Right forelimb (tissue), 1 donor: ENCODE data around the gene FAM120B.

Experiments
- DNase-seq: peaks from one replicate; pipeline ENCODE4 v3.0.0-alpha.2; 2018

Gene FAM120B

DNA sequence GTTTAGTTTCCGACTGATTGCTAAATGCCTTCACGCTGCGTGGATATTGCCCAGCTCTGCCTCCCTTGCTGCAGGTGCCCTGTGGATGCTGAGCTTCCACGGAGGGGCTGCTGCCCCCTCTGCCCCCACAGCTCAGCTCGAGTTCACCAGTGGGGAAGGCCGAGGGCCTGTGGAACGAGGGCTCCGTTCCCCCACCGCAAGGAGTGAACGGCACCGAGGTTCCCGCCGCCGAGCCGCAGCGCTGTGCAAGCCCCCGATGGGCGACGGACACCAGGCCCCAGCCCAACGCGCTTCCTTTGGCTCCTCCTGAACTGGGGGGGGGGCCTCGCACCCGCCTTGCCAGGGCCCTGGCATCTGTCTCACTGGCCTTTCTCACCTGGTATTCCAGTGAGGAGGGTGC lies 33.4 kb upstream of the FAM120B start:
- no peak for DNase-seq

DNA sequence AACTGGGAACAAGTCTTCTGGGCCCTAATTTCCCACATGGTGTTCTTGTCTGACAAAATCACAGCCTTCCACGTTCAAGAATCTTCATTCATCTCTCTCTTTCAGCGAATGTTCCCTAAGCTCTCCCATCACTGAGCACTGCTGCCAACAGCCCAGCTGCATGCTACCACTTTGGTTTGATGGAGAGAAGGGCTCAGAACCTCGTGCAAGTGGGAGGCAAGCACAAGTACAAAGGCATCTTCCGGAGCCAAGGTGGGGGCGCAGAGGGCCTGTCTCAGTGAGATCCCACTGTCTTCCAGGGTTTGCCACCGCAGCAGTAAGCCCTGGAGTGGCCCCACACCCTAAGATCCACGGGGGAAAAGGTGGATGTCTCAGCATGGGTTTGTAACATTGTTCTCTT lies 32.9 kb upstream of the FAM120B start:
- DNase-seq: no peak

DNA sequence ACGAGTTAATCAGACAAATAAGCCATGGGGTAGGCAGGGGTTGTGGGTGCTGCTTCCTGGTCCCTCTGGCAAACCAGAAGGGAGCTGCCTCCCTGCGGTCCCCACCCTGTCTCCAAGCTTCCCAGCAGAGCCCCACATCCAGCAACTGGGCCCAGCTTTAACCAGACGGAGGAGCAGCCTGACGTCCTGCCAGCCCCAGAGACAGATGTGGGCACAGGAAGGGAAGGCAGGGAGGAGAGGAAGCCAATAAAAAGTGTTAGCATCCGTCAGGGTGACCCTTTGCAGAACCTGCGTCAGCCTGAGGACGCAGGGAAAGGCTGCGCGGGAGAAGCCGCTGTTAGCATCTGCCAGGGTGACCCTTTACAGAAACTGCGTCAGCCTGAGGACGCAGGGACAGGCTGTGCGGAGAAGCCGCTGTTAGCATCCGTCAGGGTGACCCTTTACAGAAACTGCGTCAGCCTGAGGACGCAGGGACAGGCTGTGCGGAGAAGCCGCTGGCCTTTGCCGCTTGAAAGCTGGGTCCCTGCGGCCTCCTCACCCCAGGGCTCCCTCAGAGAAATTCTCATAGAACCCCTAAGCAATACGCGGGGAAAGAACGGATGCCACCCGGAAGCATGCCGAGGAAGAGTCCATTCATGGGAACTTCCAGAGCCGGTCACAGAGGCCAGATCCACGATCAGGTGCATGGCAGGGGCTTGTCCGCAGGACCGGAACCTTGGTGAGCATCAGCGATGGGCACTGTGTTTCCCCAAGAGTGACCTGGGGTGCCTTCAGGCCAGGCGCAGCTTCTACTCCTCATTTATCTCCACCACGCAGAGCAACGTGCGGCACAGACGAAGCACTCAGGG lies 31.6 kb upstream of the FAM120B start:
- no peak for DNase-seq

DNA sequence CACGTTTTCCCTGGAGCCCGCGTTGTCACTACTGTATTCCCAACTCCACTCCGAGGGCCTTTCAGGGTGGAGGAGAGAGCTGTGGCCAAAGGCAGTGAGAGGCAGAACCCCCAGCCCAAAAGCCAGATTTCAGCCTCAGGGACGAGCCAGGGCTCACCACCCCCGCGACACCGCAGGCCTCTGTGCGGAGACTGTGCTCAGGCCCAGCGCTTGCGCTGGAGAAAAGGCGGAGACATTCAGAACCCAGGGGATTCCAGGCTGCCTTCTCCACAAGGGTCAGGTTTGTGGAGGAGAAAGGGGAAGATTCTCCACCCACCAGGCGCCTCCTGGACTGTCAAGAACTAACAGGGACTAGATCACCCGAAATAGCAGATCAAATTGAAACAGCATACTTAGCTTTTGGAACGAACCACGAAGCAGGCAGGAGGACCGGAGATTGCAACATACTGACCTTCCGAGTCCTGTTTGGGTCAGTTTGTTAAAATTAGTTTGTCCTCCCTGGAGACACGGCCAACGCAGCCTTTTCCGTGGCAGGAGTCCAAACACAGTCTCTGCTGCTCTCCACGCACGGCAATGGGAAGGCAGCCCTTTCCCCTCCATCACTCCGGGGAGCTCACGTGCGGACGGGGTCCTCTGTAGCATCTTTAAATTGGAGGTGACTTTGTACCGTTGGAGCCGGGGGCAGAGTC lies 30.0 kb upstream of the FAM120B start:
- no peak for DNase-seq

DNA sequence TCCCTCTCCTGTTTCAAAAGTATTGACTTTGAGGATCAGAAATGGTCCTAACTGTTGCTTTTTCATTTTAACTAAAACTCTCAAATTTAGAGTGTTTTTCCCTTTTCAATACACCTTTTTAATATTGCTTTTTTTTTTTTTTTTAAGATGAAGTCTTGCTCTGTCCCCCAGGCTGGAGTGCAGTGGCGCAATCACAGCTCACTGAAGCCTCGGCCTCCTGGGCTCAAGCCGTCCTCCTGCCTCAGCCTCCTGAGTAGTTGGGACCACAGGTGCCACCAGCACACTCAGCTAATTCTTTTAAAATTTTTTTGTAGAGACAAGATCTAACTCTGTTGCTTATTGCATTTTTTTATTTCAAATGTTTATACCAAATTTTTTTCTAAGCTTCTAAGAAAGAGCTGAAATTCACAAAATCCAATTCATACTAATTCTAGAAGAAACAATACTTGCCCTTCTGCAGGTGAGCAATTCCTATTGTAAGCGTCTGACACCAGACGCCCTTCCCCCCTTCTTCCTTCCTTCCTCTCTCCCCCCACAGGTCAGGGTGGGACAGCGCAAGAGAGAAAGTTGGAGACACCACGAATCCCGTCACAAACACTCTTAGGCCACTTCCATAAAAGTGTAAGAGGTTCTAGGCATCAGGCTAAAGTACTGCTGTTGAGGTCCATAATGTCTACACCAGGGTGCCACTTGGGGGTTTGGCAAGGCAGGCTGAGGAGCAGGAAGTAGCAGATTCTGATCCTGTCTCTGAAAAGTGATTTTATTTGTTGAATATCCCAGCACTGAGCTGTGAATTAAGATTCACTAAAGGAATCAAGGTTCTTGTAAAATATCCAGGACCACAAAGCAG lies 28.4 kb upstream of the FAM120B start:
- DNase-seq: no peak

DNA sequence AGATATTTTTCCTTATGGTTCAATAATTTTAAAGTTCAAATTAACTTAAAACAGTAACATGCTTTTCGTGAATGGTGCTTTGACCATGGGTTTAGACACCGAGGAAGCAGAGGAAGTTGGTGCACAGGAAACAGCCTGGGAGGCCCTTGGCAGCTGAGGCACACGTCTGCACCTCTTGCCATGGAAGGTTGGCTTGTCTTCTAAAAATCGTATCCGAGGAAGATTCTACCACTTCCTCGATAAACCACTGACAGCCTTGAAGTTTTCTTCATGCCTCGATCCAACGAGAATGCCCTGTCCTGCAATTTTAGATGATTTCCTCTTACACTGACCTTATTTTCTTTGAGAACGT lies 27.8 kb upstream of the FAM120B start:
- DNase-seq: no peak

DNA sequence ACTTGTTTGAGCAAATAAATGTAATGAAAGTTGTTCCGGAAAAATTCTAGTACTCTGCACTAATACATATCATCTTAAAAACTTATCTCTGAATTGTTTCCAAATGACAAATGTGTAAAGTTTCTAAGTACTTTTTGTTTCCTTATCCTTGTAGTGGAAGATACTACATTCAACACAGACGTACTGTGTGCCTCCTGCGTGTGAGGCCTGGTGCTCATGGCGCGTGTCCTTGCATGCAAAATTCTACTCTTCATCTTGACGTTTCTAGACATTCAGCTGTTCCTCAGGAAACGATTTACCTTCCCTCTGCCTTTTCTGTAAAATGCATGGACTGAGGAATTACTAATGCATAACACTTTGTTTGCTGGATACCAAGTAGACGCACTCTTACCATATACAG lies 27.1 kb upstream of the FAM120B start:
- no peak for DNase-seq

DNA sequence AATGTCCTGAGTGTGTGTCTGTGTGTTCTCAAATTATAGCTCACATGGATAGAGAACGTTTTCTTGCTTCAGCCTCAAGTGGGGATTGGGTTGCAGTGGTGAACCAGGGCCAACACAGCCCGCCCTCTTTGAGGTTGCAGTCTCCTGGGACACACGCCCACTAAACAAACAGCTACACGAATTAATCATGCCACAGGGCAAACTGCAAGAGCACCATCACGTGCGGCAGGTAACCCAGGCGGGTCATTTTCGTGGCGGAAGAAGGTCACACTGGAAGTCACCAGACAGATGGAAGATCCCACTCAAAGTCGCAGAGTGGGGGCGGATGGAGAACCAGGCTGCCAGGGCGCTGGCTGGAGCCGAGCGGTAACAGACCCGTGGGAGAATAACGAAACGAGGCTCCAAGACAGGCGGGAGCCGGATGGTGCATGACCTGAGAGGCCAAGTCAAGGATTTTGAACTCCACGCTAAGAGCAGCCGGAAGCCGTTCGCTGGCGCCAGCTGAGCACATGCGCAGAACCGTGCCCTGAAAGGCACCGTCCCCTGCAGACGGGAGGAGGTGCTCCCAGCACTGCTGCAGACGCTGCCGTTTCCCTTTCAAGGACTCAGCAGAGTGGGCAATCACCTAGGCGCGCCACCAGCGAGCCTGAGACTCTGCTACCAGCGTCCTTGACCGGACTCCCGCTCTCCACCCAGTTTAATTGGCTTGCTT lies 26.4 kb upstream of the FAM120B start:
- DNase-seq: peak; percentile 63

DNA sequence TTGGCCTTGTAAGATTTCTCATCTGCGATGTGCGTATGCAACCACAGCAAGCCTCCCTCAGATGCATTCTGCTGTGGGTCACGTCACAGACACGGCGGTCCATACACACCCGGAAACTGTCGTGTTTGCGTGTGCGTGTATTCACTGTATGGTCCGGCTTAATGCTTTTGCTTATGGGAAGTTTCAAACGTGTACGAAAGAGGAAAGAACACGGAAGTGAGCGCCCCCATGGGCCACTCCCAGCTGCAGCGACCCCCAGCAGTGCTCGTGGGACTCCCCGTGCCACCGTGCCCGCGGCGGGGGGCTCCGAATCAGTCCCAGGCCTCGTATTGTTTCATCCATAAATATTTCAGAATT lies 25.9 kb upstream of the FAM120B start:
- DNase-seq: no peak

DNA sequence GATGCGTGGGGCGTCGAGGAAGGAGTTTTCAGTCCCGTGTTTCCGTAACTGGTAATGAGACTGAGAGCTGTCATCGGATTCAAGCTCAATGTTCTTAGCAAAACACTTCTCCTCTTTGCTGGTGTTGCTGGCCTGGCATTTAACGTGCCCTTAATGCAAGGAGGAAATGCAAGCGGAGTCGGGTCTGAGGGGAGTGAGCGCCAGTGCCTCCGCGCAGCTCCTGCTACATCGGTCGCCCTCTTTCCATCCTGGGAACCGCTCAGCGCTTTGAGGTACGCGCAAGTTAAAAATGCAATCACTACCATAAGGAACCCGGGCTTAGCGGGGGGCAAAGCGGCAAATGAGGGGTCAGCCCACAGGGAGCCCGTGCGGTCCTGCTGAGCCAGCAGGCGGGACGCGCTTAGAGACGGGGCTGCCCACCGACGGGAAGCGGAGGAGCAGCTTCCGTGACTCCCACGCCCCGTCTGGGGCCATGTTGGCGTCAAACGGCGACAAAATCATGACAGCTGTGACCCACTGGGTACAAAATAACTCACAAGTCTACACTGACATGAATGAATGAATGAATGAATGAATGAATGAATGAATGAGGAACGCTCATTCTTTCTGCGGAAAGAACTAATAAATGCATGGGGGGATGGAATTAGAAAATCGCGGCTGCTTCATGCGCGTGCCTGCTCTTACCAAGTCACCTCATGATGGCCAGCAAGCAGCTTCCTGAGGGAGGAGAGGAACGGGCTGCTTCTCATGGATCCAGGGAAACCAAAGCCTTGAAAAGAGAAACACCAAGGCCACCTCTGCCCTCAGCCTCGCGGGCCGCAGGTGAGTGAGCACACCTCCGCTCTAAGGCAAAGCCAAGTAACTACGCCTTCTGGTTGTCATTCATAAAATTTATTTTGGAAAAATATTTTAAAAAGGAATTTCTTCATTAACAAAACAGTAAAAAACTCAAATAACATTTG lies 24.9 kb upstream of the FAM120B start:
- DNase-seq: no peak

DNA sequence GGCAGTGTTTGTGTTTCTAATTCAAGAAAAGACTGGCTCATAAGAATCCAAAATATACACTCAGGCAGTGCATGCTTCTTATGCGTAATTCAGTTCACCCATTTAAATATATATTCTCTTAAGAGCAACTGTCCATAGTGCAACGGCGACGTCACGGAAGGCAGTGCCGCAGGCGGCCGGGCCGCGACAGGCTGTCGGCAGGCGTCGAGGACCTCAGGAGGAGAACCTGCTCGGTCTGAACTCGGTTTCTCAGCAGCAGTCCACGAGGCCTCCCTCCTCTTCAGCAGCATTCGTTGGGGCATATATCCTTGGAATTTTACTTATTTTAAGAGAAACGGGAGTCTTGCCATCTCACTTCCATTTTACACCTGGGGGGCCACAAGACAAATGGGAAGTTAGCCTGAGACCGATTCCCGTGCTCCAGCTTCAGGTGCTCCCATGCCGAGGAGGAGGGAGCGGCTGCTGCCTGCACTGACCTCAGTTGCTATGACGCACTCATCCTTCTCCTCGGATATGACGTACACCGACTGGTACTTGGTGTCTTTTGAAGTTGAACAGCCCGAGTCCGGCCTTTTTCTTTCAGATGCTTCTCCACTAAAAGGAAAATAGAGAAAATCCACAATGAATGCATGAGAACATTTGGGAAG lies 23.9 kb upstream of the FAM120B start:
- DNase-seq: no peak

DNA sequence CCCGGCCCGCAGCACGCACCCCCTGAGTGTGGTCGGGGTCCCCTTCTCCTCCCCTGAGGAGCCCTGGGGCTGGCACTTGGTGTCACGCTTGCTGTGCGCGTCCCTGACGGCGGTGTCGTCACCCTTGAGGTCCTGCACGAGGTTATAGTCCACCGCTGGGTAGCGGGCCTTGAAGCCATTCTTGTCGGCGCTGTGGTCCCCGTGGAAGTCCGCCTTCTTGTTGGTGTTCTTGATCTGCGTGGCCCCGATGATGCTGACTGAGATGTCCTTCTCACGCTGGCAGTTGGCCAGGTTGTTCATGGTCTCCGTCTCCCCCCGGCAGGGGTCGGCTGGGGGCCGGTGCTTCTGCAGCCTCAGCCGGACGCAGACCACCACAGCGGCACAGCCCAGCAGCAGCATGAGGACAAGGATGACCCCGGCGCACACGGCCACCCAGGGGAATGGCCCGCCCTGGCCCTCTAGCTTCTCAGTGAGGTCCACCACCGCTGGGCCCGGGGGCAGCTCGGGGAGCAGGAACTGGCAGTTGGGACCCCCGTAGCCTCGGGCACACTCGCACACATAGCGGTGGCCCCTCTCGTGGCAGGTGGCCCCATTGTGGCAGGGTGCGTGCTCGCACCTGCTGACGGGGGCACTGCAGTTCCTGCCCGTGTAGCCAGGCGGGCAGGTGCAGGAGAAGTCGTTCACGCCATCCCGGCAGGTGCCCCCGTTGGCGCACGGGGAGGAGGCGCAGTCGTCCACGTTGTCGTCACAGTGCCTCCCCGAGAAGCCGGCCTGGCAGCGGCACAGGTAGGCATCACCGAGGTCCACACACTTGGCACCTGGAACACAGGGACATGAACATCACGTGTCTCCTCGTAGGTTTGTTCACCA lies 23.1 kb upstream of the FAM120B start:
- DNase-seq: no peak

DNA sequence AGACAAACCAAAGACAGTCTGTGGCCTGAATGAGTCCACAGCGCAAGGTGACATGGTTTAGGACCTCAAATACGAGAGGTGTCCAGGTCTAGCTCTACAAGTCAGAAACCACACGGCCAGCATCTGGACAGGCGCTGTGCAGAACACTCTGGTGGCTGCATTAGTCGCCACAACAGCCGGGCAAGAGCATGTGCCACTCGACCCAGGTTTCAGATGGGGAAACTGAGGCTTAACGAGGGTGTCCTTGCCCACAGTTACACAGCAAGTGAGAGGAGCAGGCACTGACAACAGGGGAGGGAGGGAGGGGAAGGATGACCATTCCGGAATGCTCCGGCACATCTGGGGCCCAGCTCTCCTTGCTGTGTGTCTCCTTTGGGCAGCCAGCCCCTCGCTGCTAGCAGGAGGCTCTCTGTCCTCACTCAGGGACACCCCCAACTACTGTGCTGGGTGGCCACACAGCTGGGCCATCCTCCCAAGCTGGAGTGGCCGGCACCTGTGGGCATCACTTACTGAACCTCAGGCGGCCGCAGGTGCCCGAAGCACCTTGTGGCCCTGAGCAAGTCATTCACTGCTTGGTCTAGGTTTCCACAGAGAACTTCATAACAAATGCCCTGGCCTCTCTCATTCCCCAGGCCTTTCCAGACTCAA lies 22.3 kb upstream of the FAM120B start:
- no peak for DNase-seq

DNA sequence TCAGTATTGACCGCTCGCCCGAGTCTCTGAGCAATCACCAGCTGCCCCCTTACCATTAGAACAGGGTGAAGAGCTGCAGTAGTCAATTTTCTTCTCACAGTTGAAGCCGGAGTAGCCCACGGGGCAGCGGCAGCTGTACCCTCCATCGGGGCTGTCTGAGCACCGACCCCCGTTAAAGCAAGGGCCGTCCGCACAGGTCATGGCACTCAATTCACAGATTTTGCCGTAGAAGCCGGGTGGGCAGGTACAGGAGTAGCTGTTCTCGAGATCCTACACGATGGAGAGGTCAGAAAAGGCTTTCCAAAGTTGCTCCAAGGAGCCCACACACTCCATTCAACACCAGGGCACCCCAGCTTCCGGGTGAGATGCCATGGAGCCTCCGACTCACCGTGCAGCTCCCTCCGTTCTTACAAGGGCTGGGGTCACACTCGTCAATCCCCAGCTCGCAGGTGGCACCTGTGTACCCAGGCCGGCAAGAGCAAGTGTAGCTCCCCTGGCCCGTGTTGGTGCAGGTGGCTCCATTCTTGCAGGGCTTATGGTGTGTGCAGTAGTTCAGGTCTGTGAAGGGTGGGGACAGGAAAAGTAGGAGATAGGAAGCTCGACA lies 21.6 kb upstream of the FAM120B start:
- peak; percentile 19 for DNase-seq

DNA sequence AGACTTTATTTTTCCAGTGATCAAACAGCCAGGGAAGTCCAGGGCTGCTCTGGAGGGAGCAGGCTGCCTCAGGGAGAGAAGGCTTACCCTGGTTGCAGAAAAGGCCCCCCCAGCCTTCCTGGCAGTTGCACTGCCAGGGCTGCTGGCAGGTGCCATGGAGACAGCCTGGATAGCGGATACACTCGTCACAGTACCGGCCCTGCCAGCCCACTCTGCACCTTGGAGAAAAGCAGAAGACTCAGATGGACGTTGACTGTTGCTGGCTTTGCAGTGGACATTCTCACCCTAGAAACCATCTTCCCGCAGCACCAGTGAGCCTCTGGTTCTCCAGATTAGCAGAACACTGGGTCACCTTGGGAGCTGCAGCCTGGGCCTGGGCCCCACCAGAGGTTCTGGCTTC lies 21.1 kb upstream of the FAM120B start:
- no peak for DNase-seq

DNA sequence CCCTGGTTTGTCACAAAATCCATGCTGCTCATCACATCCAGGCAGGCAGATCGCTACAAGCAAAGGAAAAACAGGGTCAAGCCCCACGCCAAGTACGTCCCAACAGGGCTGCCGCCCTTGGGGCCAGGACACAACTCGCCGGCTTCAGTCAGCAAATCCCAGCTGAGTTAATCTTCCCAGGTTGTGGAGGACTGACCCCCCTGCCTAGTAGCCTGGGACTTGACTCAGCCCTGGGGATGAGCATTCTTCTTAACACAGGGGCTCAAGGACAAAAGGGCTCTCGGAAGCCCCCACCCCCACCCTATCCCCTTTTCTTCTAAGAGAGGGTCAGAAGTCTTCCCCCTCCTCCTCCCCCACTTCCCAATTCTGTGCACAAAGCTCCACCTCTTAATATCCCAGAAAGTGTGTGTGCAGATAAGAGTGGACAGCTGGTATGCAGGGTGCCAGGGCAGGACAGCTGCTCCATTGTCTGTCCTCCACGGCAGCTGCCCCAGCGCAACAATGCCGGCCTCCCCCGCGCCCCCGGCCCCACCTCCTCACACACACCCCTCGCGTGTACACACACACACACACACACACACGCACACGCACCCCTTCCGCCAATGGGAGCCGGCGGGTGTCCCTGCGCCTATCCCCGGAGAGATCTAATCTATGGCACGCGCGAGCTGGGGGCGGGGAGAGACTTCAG lies 20.2 kb upstream of the FAM120B start:
- peak; percentile 81 for DNase-seq

DNA sequence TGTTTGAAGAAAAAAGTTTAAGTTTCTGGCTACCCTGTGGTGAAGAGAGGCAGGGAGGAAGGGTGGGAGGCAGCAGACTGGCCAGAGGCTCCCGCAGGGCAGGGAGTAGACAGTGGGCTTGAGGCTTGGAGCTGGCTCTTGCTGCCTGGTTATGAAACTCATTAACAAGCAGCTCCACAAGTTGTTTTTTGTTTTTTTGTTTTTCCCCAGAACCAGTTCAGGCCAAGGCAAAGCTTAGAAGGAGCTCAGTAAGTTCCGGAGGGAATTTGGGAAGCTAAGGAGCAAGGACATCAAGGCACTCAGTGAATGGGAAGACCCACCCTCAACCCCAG lies 19.7 kb upstream of the FAM120B start:
- no peak for DNase-seq

DNA sequence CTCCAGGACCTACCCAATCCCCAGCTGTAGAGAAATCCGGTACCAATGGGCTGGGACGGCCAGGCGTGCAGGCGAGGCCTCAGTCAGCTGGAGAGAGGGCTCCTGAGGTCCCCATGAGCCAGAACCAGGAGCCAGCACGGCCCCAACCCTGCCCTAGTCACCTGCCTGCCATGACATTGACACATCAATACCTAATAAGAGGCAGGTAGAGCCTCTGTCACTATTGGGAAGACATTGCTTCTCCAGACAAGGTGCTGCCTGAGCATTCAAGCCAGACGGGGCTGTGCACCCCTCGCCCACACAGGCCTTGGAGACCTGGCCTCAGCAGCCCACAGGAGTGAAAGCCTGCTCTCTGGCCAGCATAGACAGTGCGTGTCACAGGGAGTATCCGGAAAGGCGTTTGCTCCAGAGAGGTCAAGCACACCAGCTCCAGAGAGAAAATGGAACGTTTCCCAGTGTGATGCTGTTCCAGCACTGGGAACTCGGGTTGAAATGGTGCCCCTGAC lies 19.1 kb upstream of the FAM120B start:
- peak; percentile 42 for DNase-seq
